Measurements from ENCODE around the gene MTRFR. TPM values are rescaled to one million over a fixed set of nuclear protein-coding genes. Genes with fewer than 3 reads are reported as not detected.
A peak's percentile ranks its signal among the peaks of the same experiment; 100 is the strongest.
"Not testable (repeated sequence)": the region's sequence is repeated elsewhere in the genome, so short reads cannot be mapped to it uniquely, and the experiment has no call there.

The MTRFR gene
- polyA plus RNA-seq (2013): 17.3 TPM

GRCh38 chr12:123232807-123233504, at the start of gene MTRFR, which contains the start of gene MPHOSPH9:
Gene MTRFR (plus strand): TSS chr12:123233436. CDS start chr12:123253675, 20,239 bp downstream.
Gene MPHOSPH9 (minus strand): TSS chr12:123233141. CDS start chr12:123230364, 2,777 bp downstream.
- 0% methylated on average over 57 of the region's 66 CpGs for WGBS (ENCODE audit: insufficient coverage)
- H3K4me1 ChIP-seq (ENCODE audit: control extremely low read depth in 1 of 4, control insufficient read depth in 4 of 4, insufficient read depth in 4 of 4, low read length in 3 of 4): peaks cover 38 to 65% (median 53%) of the 10 kb centered on the region in 4 experiments
- peak within 1 kb of the TSS; percentile 82 to 99 (median 97) for H3K4me3 ChIP-seq (ENCODE audit: control insufficient read depth in 1 of 7, extremely low read depth in 1 of 7, insufficient read depth in 4 of 7, low read depth in 2 of 7, low read length in 6 of 7)
- no peaks in the 10 kb centered on the region for H3K27me3 ChIP-seq (replicated peaks in 2 of 5; ENCODE audit: control insufficient read depth in 4 of 5, insufficient read depth in 5 of 5, low read length in 4 of 5)
- peaks cover 0 to 6% (median 1%) of the 10 kb centered on the region in 4 experiments for H3K36me3 ChIP-seq (ENCODE audit: control insufficient read depth in 4 of 4, insufficient read depth in 4 of 4, low read length in 3 of 4)
- CTCF ChIA-PET: interaction anchor here (0.8 to 3.9 kb wide), 13 partner anchors 9 to 595 kb away, joined by 3 to 28 read pairs (median 4); no protein-coding TSS in a partner anchor
- POLR2A ChIA-PET: interaction anchor here (0.6 to 3.0 kb wide), 21 partner anchors 8 to 1597 kb away, joined by 3 to 28 read pairs (median 5); partner anchors contain the start of gene OGFOD2
- no peaks in the 10 kb centered on the region for H3K9me3 ChIP-seq (ENCODE audit: control extremely low read depth in 1 of 5, control insufficient read depth in 4 of 5, insufficient read depth in 2 of 5, low read depth in 1 of 5, low read length in 4 of 5)
- peak within 1 kb of the TSS; percentile 85 to 95 for H3K27ac ChIP-seq (ENCODE audit: insufficient read depth in 1 of 2, low read depth in 1 of 2, low read length in 2 of 2, poor library complexity in 1 of 2, severe bottlenecking in 2 of 2)
- peak; percentile 99 to 100 (median 100) for DNase-seq

- Histone ChIP-seq H3K27me3 (replicated peaks in 2 of 5; ENCODE audit: control insufficient read depth in 4 of 5, insufficient read depth in 5 of 5, low read length in 4 of 5) (no peaks in the 10 kb centered on the region), H3K27ac (ENCODE audit: insufficient read depth in 1 of 2, low read depth in 1 of 2, low read length in 2 of 2, poor library complexity in 1 of 2, severe bottlenecking in 2 of 2) (no peak overlapping the region), H3K4me3 (ENCODE audit: control insufficient read depth in 1 of 7, extremely low read depth in 1 of 7, insufficient read depth in 4 of 7, low read depth in 2 of 7, low read length in 6 of 7) (no peak overlapping the region), H3K4me1 (ENCODE audit: control extremely low read depth in 1 of 4, control insufficient read depth in 4 of 4, insufficient read depth in 4 of 4, low read length in 3 of 4) (no peaks in the 10 kb centered on the region), H3K36me3 (ENCODE audit: control insufficient read depth in 4 of 4, insufficient read depth in 4 of 4, low read length in 3 of 4) (peaks cover 16 to 81% (median 55%) of the 10 kb centered on the region in 4 experiments), H3K9me3 (ENCODE audit: control extremely low read depth in 1 of 5, control insufficient read depth in 4 of 5, insufficient read depth in 2 of 5, low read depth in 1 of 5, low read length in 4 of 5) (no peaks in the 10 kb centered on the region)
- ChIA-PET CTCF (no interaction called here), POLR2A (no interaction called here)
- no peak for DNase-seq
- WGBS (ENCODE audit: insufficient coverage): no CpG with 5 or more reads among the region's 6 CpGs
Measured at GRCh38 chr12:123187637-123188036, 45.6 kb upstream of the MTRFR start.

GRCh38 chr12:123199936-123200335, 33.3 kb upstream of the MTRFR start:
- Histone ChIP-seq H3K4me3 (ENCODE audit: control insufficient read depth in 1 of 7, extremely low read depth in 1 of 7, insufficient read depth in 4 of 7, low read depth in 2 of 7, low read length in 6 of 7) (no peak overlapping the region), H3K27me3 (replicated peaks in 2 of 5; ENCODE audit: control insufficient read depth in 4 of 5, insufficient read depth in 5 of 5, low read length in 4 of 5) (no peaks in the 10 kb centered on the region), H3K36me3 (ENCODE audit: control insufficient read depth in 4 of 4, insufficient read depth in 4 of 4, low read length in 3 of 4) (peaks cover 21 to 70% (median 45%) of the 10 kb centered on the region in 4 experiments), H3K4me1 (ENCODE audit: control extremely low read depth in 1 of 4, control insufficient read depth in 4 of 4, insufficient read depth in 4 of 4, low read length in 3 of 4) (no peaks in the 10 kb centered on the region), H3K27ac (ENCODE audit: insufficient read depth in 1 of 2, low read depth in 1 of 2, low read length in 2 of 2, poor library complexity in 1 of 2, severe bottlenecking in 2 of 2) (no peak overlapping the region), H3K9me3 (ENCODE audit: control extremely low read depth in 1 of 5, control insufficient read depth in 4 of 5, insufficient read depth in 2 of 5, low read depth in 1 of 5, low read length in 4 of 5) (no peaks in the 10 kb centered on the region)
- ChIA-PET CTCF (no interaction called here), POLR2A (interaction anchor here (1.0 kb wide), 1 partner anchor 27 kb away, joined by 3 read pairs; no protein-coding TSS in a partner anchor)
- no CpG with 5 or more reads among the region's 3 CpGs for WGBS (ENCODE audit: insufficient coverage)
- no peak for DNase-seq

- Histone ChIP-seq H3K4me1 (ENCODE audit: control extremely low read depth in 1 of 4, control insufficient read depth in 4 of 4, insufficient read depth in 4 of 4, low read length in 3 of 4) (no peaks in the 10 kb centered on the region), H3K9me3 (ENCODE audit: control extremely low read depth in 1 of 5, control insufficient read depth in 4 of 5, insufficient read depth in 2 of 5, low read depth in 1 of 5, low read length in 4 of 5) (no peaks in the 10 kb centered on the region), H3K27ac (ENCODE audit: insufficient read depth in 1 of 2, low read depth in 1 of 2, low read length in 2 of 2, poor library complexity in 1 of 2, severe bottlenecking in 2 of 2) (no peak overlapping the region), H3K4me3 (ENCODE audit: control insufficient read depth in 1 of 7, extremely low read depth in 1 of 7, insufficient read depth in 4 of 7, low read depth in 2 of 7, low read length in 6 of 7) (no peak overlapping the region), H3K27me3 (replicated peaks in 2 of 5; ENCODE audit: control insufficient read depth in 4 of 5, insufficient read depth in 5 of 5, low read length in 4 of 5) (no peaks in the 10 kb centered on the region), H3K36me3 (ENCODE audit: control insufficient read depth in 4 of 4, insufficient read depth in 4 of 4, low read length in 3 of 4) (peaks cover 22 to 73% (median 48%) of the 10 kb centered on the region in 4 experiments)
- ChIA-PET CTCF (no interaction called here), POLR2A (interaction anchor here (0.7 kb wide), 1 partner anchor 292 kb away, joined by 3 read pairs; no protein-coding TSS in a partner anchor)
- 89% methylated on average over 5 of the region's 7 CpGs for WGBS (ENCODE audit: insufficient coverage)
- no peak for DNase-seq
Measured at GRCh38 chr12:123200414-123200813, 32.8 kb upstream of the MTRFR start.

- H3K9me3 ChIP-seq (ENCODE audit: control extremely low read depth in 1 of 5, control insufficient read depth in 4 of 5, insufficient read depth in 2 of 5, low read depth in 1 of 5, low read length in 4 of 5); H3K27ac ChIP-seq (ENCODE audit: insufficient read depth in 1 of 2, low read depth in 1 of 2, low read length in 2 of 2, poor library complexity in 1 of 2, severe bottlenecking in 2 of 2); DNase-seq; POLR2A ChIA-PET; H3K4me1 ChIP-seq (ENCODE audit: control extremely low read depth in 1 of 4, control insufficient read depth in 4 of 4, insufficient read depth in 4 of 4, low read length in 3 of 4); H3K27me3 ChIP-seq (replicated peaks in 2 of 5; ENCODE audit: control insufficient read depth in 4 of 5, insufficient read depth in 5 of 5, low read length in 4 of 5); H3K4me3 ChIP-seq (ENCODE audit: control insufficient read depth in 1 of 7, extremely low read depth in 1 of 7, insufficient read depth in 4 of 7, low read depth in 2 of 7, low read length in 6 of 7): not testable (repeated sequence)
- CTCF ChIA-PET: interaction anchor here (0.7 kb wide), 1 partner anchor 58 kb away, joined by 3 read pairs; no protein-coding TSS in a partner anchor
- 97% methylated on average over 3 of the region's 3 CpGs for WGBS (ENCODE audit: insufficient coverage)
- peaks cover 21 to 78% (median 44%) of the 10 kb centered on the region in 4 experiments for H3K36me3 ChIP-seq (ENCODE audit: control insufficient read depth in 4 of 4, insufficient read depth in 4 of 4, low read length in 3 of 4)
Measured at GRCh38 chr12:123206794-123207193, 26.4 kb upstream of the MTRFR start.

GRCh38 chr12:123207815-123208214, 25.4 kb upstream of the MTRFR start:
- H3K4me3 ChIP-seq (ENCODE audit: control insufficient read depth in 1 of 7, extremely low read depth in 1 of 7, insufficient read depth in 4 of 7, low read depth in 2 of 7, low read length in 6 of 7); DNase-seq; CTCF ChIA-PET; H3K9me3 ChIP-seq (ENCODE audit: control extremely low read depth in 1 of 5, control insufficient read depth in 4 of 5, insufficient read depth in 2 of 5, low read depth in 1 of 5, low read length in 4 of 5); H3K27me3 ChIP-seq (replicated peaks in 2 of 5; ENCODE audit: control insufficient read depth in 4 of 5, insufficient read depth in 5 of 5, low read length in 4 of 5); H3K27ac ChIP-seq (ENCODE audit: insufficient read depth in 1 of 2, low read depth in 1 of 2, low read length in 2 of 2, poor library complexity in 1 of 2, severe bottlenecking in 2 of 2); H3K4me1 ChIP-seq (ENCODE audit: control extremely low read depth in 1 of 4, control insufficient read depth in 4 of 4, insufficient read depth in 4 of 4, low read length in 3 of 4): not testable (repeated sequence)
- peaks cover 11 to 72% (median 41%) of the 10 kb centered on the region in 4 experiments for H3K36me3 ChIP-seq (ENCODE audit: control insufficient read depth in 4 of 4, insufficient read depth in 4 of 4, low read length in 3 of 4)
- 100% methylated on average over 4 of the region's 7 CpGs for WGBS (ENCODE audit: insufficient coverage)
- POLR2A ChIA-PET: interaction anchor here (0.5 to 0.6 kb wide), 2 partner anchors 12 to 252 kb away, joined by 3 to 6 read pairs; no protein-coding TSS in a partner anchor

Measured in common myeloid progenitor, CD34-positive (primary cell).